PC-9 (cell line): Measurements from ENCODE around the gene POLG2. TPM values are rescaled to one million over a fixed set of nuclear protein-coding genes. Genes with fewer than 3 reads are reported as not detected.

Experiments
- BruUV-seq: library from RNA; stranded (reverse); fragments of 400-500 nt; replicated peaks from 2 replicates; lab custom pipeline; 2021; lab: Mats Ljungman, UMichigan
- CTCF ChIA-PET: fragments of 300-600 bp; sonication (Branson Sonifier 250); formaldehyde crosslinking; loops from one replicate; lab custom pipeline; 2022; ENCODE audit warnings: antibody characterized with exemption; lab: Charles Lee
- POLR2A ChIA-PET: fragments of 300-600 bp; sonication (Branson Sonifier 250); formaldehyde crosslinking; loops from one replicate; lab custom pipeline; 2022; ENCODE audit warnings: antibody characterized with exemption; ENCODE audit not compliant: unreplicated experiment; lab: Charles Lee
- DNase-seq, 2 experiments: peaks; one replicate each; pipeline versions ENCODE4 v3.0.0 to v3.0.0-alpha.2; 2015 to 2022; ENCODE audit warnings: mixed read lengths in 1 of 2
- H2AFZ ChIP-seq: fragments of 200-600 bp; sonication (generic); 2 replicates; pipeline ENCODE4 v1.8.1; 2017; ENCODE audit warnings: antibody characterized with exemption
- H3F3A ChIP-seq: fragments of 200-600 bp; sonication (generic); 2 replicates; pipeline ENCODE4 v1.8.1; 2017; ENCODE audit warnings: antibody characterized with exemption, mild to moderate bottlenecking, low read depth; ENCODE audit not compliant: insufficient read depth
- H3K27ac ChIP-seq: fragments of 200-600 bp; sonication (generic); 2 replicates; pipeline ENCODE4 v1.6.1; 2016; ENCODE audit warnings: mixed run types
- H3K27me3 ChIP-seq: fragments of 200-600 bp; sonication (generic); 2 replicates; pipeline ENCODE4 v1.6.1; 2016; ENCODE audit warnings: low read depth, mixed run types; ENCODE audit not compliant: insufficient read depth
- H3K36me3 ChIP-seq: fragments of 200-600 bp; sonication (generic); 2 replicates; pipeline ENCODE4 v1.6.1; 2016; ENCODE audit warnings: low read depth, mixed run types
- H3K4me1 ChIP-seq: fragments of 200-600 bp; sonication (generic); replicated peaks from 2 replicates; pipeline ENCODE4 v1.6.1; 2016; ENCODE audit warnings: mixed run types; ENCODE audit not compliant: insufficient read depth
- H3K4me2 ChIP-seq: fragments of 200-600 bp; sonication (generic); 2 replicates; pipeline ENCODE4 v1.6.1; 2017; ENCODE audit warnings: mixed run types
- H3K4me3 ChIP-seq: fragments of 200-600 bp; sonication (generic); 2 replicates; pipeline ENCODE4 v1.6.1; 2016; ENCODE audit warnings: mixed run types
- H3K79me2 ChIP-seq: fragments of 200-600 bp; sonication (generic); 2 replicates; pipeline ENCODE4 v1.6.1; 2017; ENCODE audit warnings: low read depth, mixed run types
- H3K9me2 ChIP-seq: fragments of 200-600 bp; sonication (generic); 2 replicates; pipeline ENCODE4 v1.8.1; 2017; ENCODE audit warnings: mild to moderate bottlenecking; ENCODE audit not compliant: insufficient read depth
- H3K9me3 ChIP-seq: fragments of 200-600 bp; sonication (generic); 2 replicates; pipeline ENCODE4 v1.8.1; 2016; ENCODE audit warnings: low read depth; ENCODE audit not compliant: insufficient read depth
- H4K20me1 ChIP-seq: fragments of 200-600 bp; sonication (generic); 2 replicates; pipeline ENCODE4 v1.8.1; 2017; ENCODE audit not compliant: insufficient read depth
- EZH2 ChIP-seq: fragments of 200-600 bp; sonication (generic); IDR thresholded peaks from 2 replicates; pipeline ENCODE4 v1.8.0; 2017; ENCODE audit warnings: antibody characterized with exemption, low read depth
- intact Hi-C: fragments of 100-400 bp; cut with micrococcal nuclease; formaldehyde crosslinking; loops from one replicate; pipeline ENCODE4 v1.10.0; 2022; ENCODE audit not compliant: unreplicated experiment
- total RNA-seq: library from RNA; stranded (reverse); gene quantifications from 2 replicates; pipeline ENCODE4 v1.2.3, GENCODE V29; 2021
- TF ChIP-seq, protein P1 (sequence below): fragments of 200-600 bp; sonication (generic); conservative IDR thresholded peaks from 2 replicates; pipeline ENCODE4 v1.6.1; 2017; ENCODE audit warnings: mixed run types, antibody characterized with exemption, mild to moderate bottlenecking, moderate library complexity

Gene POLG2
- total RNA-seq, 1 experiment from 2014 or later = 23.3 TPM

DNA sequence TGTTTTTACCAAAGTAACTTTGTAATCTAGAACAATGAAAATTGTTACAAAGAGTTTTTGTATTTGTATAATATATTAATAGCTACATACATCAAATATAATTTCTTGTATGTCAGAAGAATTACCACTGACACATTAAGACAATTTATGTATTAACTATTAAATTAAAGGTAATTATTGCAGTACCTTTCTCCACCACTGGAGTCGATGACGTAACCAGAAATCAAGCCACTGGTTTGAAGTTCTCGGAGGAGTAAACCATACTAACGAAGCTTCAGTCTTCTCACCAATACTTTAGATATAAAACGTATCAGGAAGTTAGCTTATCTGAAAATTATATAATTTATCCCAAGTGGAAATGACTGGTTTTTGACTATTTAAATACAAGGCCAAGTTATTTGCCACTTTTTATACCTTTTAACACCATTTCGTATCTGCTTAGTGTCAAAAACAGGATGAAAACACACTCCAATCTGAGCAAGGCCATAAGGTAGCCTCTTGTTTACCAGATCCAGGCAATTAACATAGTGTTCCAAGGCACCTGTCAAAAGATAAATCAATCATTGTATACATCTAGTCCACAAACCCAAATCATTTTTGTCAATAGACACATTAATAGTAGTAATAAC, 4.3 kb downstream of the POLG2 start:
- no peaks in the 10 kb centered on the region for H3K9me3 ChIP-seq
- H3K4me2 ChIP-seq = no peak overlapping the region
- H3K4me3 ChIP-seq = no peak overlapping the region
- H3K9me2 ChIP-seq = no peaks in the 10 kb centered on the region
- peaks cover 28% of the 10 kb centered on the region for H3K79me2 ChIP-seq
- no TSS peak for BruUV-seq
- H3K27me3 ChIP-seq = no peaks in the 10 kb centered on the region
- ChIA-PET POLR2A (no interaction called here), CTCF (interaction anchor here (0.7 kb wide), 2 partner anchors 69 to 1701 kb away, joined by 3 read pairs; no protein-coding TSS in a partner anchor)
- peaks cover 28% of the 10 kb centered on the region for H3K4me1 ChIP-seq
- H4K20me1 ChIP-seq = 0 out of 2 replicates have a peak, but pooled peaks cover 3% of the 10 kb centered on the region
- peaks cover 37% of the 10 kb centered on the region; the same call in 1 of the 2 replicates for H3K36me3 ChIP-seq
- intact Hi-C loops = no loop called here
- H2AFZ ChIP-seq = no peak overlapping the region
- H3F3A ChIP-seq = peaks cover 21% of the 10 kb centered on the region; the same call in 1 of the 2 replicates
- TF ChIP-seq, protein P1, sequence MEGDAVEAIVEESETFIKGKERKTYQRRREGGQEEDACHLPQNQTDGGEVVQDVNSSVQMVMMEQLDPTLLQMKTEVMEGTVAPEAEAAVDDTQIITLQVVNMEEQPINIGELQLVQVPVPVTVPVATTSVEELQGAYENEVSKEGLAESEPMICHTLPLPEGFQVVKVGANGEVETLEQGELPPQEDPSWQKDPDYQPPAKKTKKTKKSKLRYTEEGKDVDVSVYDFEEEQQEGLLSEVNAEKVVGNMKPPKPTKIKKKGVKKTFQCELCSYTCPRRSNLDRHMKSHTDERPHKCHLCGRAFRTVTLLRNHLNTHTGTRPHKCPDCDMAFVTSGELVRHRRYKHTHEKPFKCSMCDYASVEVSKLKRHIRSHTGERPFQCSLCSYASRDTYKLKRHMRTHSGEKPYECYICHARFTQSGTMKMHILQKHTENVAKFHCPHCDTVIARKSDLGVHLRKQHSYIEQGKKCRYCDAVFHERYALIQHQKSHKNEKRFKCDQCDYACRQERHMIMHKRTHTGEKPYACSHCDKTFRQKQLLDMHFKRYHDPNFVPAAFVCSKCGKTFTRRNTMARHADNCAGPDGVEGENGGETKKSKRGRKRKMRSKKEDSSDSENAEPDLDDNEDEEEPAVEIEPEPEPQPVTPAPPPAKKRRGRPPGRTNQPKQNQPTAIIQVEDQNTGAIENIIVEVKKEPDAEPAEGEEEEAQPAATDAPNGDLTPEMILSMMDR = peak; percentile 85
- no peak for TF ChIP-seq EZH2
- DNase-seq = no peak
- H3K27ac ChIP-seq = no peak overlapping the region

DNA sequence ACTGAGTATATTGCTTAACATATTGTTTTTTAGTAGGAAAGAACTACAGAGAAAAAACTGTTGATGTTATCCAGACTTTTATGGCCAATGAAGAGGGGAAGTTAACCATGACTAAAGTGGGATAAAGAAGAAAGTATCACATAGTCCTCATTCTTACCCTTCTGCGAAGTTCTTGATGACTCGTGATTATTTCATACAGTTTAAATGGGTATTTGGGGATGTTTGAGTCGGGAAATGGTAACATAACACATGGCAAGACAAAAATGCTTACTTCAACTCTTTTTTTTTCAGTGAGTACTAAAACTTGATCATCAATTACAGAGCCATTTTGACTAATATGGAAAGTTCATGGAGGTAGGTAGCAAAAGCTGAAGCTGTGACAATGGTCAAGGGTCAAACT, 4.9 kb downstream of the POLG2 start:
- no peaks in the 10 kb centered on the region for H3K27me3 ChIP-seq
- peaks cover 37% of the 10 kb centered on the region; the same call in 1 of the 2 replicates for H3K36me3 ChIP-seq
- no peak for DNase-seq
- H3K79me2 ChIP-seq = peaks cover 28% of the 10 kb centered on the region
- no peak overlapping the region for H3K27ac ChIP-seq
- H3K4me1 ChIP-seq = peaks cover 27% of the 10 kb centered on the region
- H3F3A ChIP-seq = peaks cover 15% of the 10 kb centered on the region; the same call in 1 of the 2 replicates
- H3K4me2 ChIP-seq = no peak overlapping the region
- CTCF ChIA-PET = interaction anchor here (0.9 to 2.0 kb wide), 2 partner anchors 12 to 72 kb away, joined by 3 to 11 read pairs; no protein-coding TSS in a partner anchor
- TF ChIP-seq EZH2 = no peak
- TF ChIP-seq, protein P1 = no peak
- no peaks in the 10 kb centered on the region for H3K9me3 ChIP-seq
- no TSS peak for BruUV-seq
- H4K20me1 ChIP-seq = no peaks in the 10 kb centered on the region
- H2AFZ ChIP-seq = no peak overlapping the region
- H3K4me3 ChIP-seq = no peak overlapping the region
- POLR2A ChIA-PET = no interaction called here
- no peaks in the 10 kb centered on the region for H3K9me2 ChIP-seq
- intact Hi-C loops = loop anchor here (1.0 kb wide), 2 partner anchors 72 to 185 kb away; no protein-coding TSS in a partner anchor

DNA sequence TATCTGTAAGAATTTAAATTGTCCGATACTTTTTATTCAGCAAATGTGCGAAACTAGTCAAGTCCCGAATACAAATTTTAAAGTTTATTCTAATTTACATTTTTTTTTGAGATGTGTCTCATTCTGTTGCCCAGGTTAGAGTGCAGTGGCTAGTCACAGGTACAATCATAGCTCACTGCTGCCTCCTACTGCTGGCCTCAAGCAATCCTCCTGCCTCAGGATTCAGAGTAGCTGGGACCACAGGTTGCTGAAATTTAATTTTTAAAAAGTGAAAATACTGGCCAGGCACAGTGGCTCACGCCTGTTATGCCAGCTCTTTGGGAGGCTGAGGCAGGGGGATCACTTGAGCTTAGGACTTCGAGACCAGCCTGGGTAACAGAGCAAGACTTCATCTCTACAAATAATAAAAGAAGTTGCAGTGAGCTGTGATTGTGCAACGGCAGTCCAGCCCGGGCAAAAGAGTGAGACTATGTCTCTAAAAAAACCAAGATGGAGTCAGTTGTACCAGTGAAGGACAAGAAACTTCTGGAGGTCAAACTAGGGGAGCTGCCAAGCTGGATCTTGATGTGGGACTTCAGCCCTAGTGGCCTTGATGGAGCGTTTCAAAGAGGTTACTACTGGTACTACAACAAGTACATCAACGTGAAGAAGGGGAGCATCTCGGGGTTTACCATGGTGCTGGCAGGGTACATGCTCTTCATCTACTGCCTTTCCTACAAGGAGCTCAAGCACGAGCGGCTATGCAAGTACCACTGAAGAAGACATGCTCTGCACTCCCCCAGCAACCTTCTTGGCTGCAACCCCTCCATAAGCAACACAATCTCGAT, 5.6 kb downstream of the POLG2 start:
- H2AFZ ChIP-seq = no peak overlapping the region
- no peak for TF ChIP-seq EZH2
- TF ChIP-seq, protein P1 = peak; percentile 84
- no peaks in the 10 kb centered on the region for H4K20me1 ChIP-seq
- H3K4me2 ChIP-seq = no peak overlapping the region
- H3K27ac ChIP-seq = no peak overlapping the region
- POLR2A ChIA-PET = interaction anchor here (0.6 kb wide), 1 partner anchor 1496 kb away, joined by 5 read pairs; no protein-coding TSS in a partner anchor
- H3K9me2 ChIP-seq = no peaks in the 10 kb centered on the region
- peaks cover 37% of the 10 kb centered on the region; the same call in 1 of the 2 replicates for H3K36me3 ChIP-seq
- H3K79me2 ChIP-seq = peaks cover 25% of the 10 kb centered on the region
- no peaks in the 10 kb centered on the region for H3K9me3 ChIP-seq
- H3K4me1 ChIP-seq = peaks cover 27% of the 10 kb centered on the region
- H3K4me3 ChIP-seq = no peak overlapping the region
- BruUV-seq = no TSS peak
- intact Hi-C loops = loop anchor here (1.0 kb wide), 2 partner anchors 71 to 184 kb away; no protein-coding TSS in a partner anchor
- H3K27me3 ChIP-seq = no peaks in the 10 kb centered on the region
- CTCF ChIA-PET = interaction anchor here (0.6 to 2.0 kb wide), 4 partner anchors 11 to 71 kb away, joined by 3 to 11 read pairs (median 4); no protein-coding TSS in a partner anchor
- H3F3A ChIP-seq = peaks cover 10% of the 10 kb centered on the region; the same call in 1 of the 2 replicates
- DNase-seq = peak; percentile 25 to 53
